IMR-90 (cell line): ENCODE results near the gene STK17A. TPM values are rescaled to one million over a fixed set of nuclear protein-coding genes. Genes with fewer than 3 reads are reported as not detected.

Experiments
- ATAC-seq: fragments of 200-7000 bp; cut with Tn5 transposase; 2 replicates; pipeline ENCODE4 v1.9.1; 2020; ENCODE audit warnings: low read depth, mild to moderate bottlenecking, moderate library complexity
- BruUV-seq: library from RNA; stranded (reverse); fragments of 400-500 nt; replicated peaks from 2 replicates; lab custom pipeline; 2021; lab: Mats Ljungman, UMichigan
- CTCF ChIA-PET: fragments of 300-600 bp; formaldehyde crosslinking; extraction: SDS; loops from one replicate; lab custom pipeline; 2021; ENCODE audit warnings: antibody characterized with exemption; lab: Yijun Ruan, JAX
- POLR2A ChIA-PET: fragments of 300-600 bp; sonication (Branson Sonifier 250); formaldehyde crosslinking; loops from one replicate; lab custom pipeline; 2022; ENCODE audit warnings: antibody characterized with exemption; ENCODE audit not compliant: unreplicated experiment; lab: Charles Lee
- DNase-seq: peaks from one replicate; pipeline ENCODE4 v3.0.0; 2013
- H2AFZ ChIP-seq: replicated peaks from 2 replicates; pipeline ENCODE3; 2013; ENCODE audit warnings: low read length, mild to moderate bottlenecking; ENCODE audit not compliant: poor library complexity
- H2AK5ac ChIP-seq: 2 replicates; pipeline ENCODE4 v1.6.1; 2013; ENCODE audit warnings: low read depth, low read length, inconsistent platforms
- H2AK9ac ChIP-seq: replicated peaks from 2 replicates; pipeline ENCODE3; 2013; ENCODE audit warnings: mild to moderate bottlenecking, low read depth, low read length, moderate library complexity; ENCODE audit not compliant: poor library complexity
- H2BK120ac ChIP-seq: 2 replicates; pipeline ENCODE4 v1.6.1; 2013; ENCODE audit warnings: low read depth, low read length, inconsistent platforms
- H2BK15ac ChIP-seq: 3 replicates; pipeline ENCODE4 v1.6.1; 2013; ENCODE audit warnings: low read depth, low read length, inconsistent platforms
- H2BK20ac ChIP-seq: 2 replicates; pipeline ENCODE4 v1.6.1; 2013; ENCODE audit warnings: low read depth, mild to moderate bottlenecking, inconsistent platforms, low read length, moderate library complexity
- H2BK5ac ChIP-seq: 2 replicates; pipeline ENCODE4 v1.6.1; 2013; ENCODE audit warnings: mild to moderate bottlenecking, low read depth, low read length, inconsistent platforms; ENCODE audit not compliant: poor library complexity, severe bottlenecking
- H3K14ac ChIP-seq: replicated peaks from 2 replicates; pipeline ENCODE4 v1.6.1; 2013; ENCODE audit warnings: low read depth, low read length, inconsistent platforms
- H3K18ac ChIP-seq: 2 replicates; pipeline ENCODE4 v1.6.1; 2013; ENCODE audit warnings: low read depth, low read length, control low read depth
- H3K23ac ChIP-seq: 2 replicates; pipeline ENCODE4 v1.6.1; 2013; ENCODE audit warnings: low read depth, low read length, inconsistent platforms
- H3K27ac ChIP-seq: 2 replicates; pipeline ENCODE4 v1.5.1; 2013; ENCODE audit warnings: mild to moderate bottlenecking, control low read depth, low read length; ENCODE audit not compliant: insufficient read depth
- H3K27me3 ChIP-seq: 2 replicates; pipeline ENCODE4 v1.6.1; 2013; ENCODE audit warnings: low read length; ENCODE audit not compliant: control insufficient read depth, insufficient read depth
- H3K36me3 ChIP-seq: 2 replicates; pipeline ENCODE4 v1.6.1; 2013; ENCODE audit warnings: low read length, mixed read lengths; ENCODE audit not compliant: control insufficient read depth, insufficient read depth
- H3K4ac ChIP-seq: 2 replicates; pipeline ENCODE4 v1.6.1; 2013; ENCODE audit warnings: low read depth, low read length, inconsistent platforms
- H3K4me1 ChIP-seq: 2 replicates; pipeline ENCODE4 v1.6.1; 2013; ENCODE audit warnings: low read length, mixed read lengths; ENCODE audit not compliant: control insufficient read depth, insufficient read depth
- H3K4me2 ChIP-seq: 2 replicates; pipeline ENCODE4 v1.6.1; 2013; ENCODE audit warnings: low read depth, mild to moderate bottlenecking, control low read depth, low read length, moderate library complexity
- H3K4me3 ChIP-seq: 2 replicates; pipeline ENCODE4 v1.5.1; 2013; ENCODE audit warnings: low read depth, mild to moderate bottlenecking, control low read depth, low read length, moderate library complexity; ENCODE audit not compliant: insufficient read depth
- H3K56ac ChIP-seq: 2 replicates; pipeline ENCODE4 v1.6.1; 2013; ENCODE audit warnings: low read length, inconsistent platforms; ENCODE audit not compliant: insufficient read depth; ENCODE audit errors: extremely low read depth
- H3K79me1 ChIP-seq, 2 experiments: 2 replicates each; pipeline ENCODE4 v1.6.1; 2013; ENCODE audit warnings: low read length in 2 of 2, inconsistent platforms in 1 of 2, low read depth in 1 of 2
- H3K9ac ChIP-seq: 2 replicates; pipeline ENCODE4 v1.6.1; 2013; ENCODE audit warnings: low read depth, low read length, control low read depth
- H3K9me1 ChIP-seq: 2 replicates; pipeline ENCODE4 v1.6.1; 2013; ENCODE audit warnings: low read length, inconsistent platforms; ENCODE audit not compliant: insufficient read depth
- H3K9me3 ChIP-seq: 2 replicates; pipeline ENCODE4 v1.6.1; 2013; ENCODE audit warnings: low read length; ENCODE audit not compliant: control insufficient read depth, insufficient read depth
- H4K20me1 ChIP-seq: 2 replicates; pipeline ENCODE4 v1.6.1; 2013; ENCODE audit warnings: low read length, inconsistent platforms; ENCODE audit not compliant: insufficient read depth
- H4K5ac ChIP-seq: 2 replicates; pipeline ENCODE4 v1.6.1; 2013; ENCODE audit warnings: mild to moderate bottlenecking, low read depth, low read length, control low read depth
- H4K8ac ChIP-seq, 2 experiments: 2 replicates each; pipeline ENCODE4 v1.6.1; 2013; ENCODE audit warnings: low read depth in 2 of 2, low read length in 2 of 2, control low read depth in 1 of 2, inconsistent platforms in 1 of 2
- H4K91ac ChIP-seq: 2 replicates; pipeline ENCODE4 v1.6.1; 2013; ENCODE audit warnings: low read depth, low read length, inconsistent platforms; ENCODE audit not compliant: insufficient read depth
- CEBPB ChIP-seq: IDR thresholded peaks from 2 replicates; pipeline ENCODE4 v1.6.1; 2012; ENCODE audit warnings: low read depth, low read length, improper control_type of control experiment
- CHD1 ChIP-seq: IDR thresholded peaks from 2 replicates; pipeline ENCODE4 v1.6.1; 2012; ENCODE audit warnings: low read depth, low read length, improper control_type of control experiment
- ELK1 ChIP-seq: fragments of 150-350 bp; IDR thresholded peaks from 2 replicates; pipeline ENCODE4 v1.6.1; 2016; ENCODE audit warnings: low read depth, mild to moderate bottlenecking, low read length, moderate library complexity, borderline replicate concordance
- FOS ChIP-seq: fragments of 150-350 bp; IDR thresholded peaks from 2 replicates; pipeline ENCODE4 v1.6.1; 2016; ENCODE audit warnings: low read depth, low read length
- MAFK ChIP-seq: IDR thresholded peaks from 2 replicates; pipeline ENCODE4 v1.6.1; 2012; ENCODE audit warnings: low read depth, low read length, improper control_type of control experiment
- MAZ ChIP-seq: IDR thresholded peaks from 2 replicates; pipeline ENCODE4 v1.6.1; 2012; ENCODE audit warnings: low read depth, mild to moderate bottlenecking, low read length, improper control_type of control experiment, moderate library complexity, borderline replicate concordance
- MXI1 ChIP-seq: IDR thresholded peaks from 2 replicates; pipeline ENCODE4 v1.6.1; 2012; ENCODE audit warnings: low read depth, mild to moderate bottlenecking, low read length, moderate library complexity, borderline replicate concordance
- NFE2L2 ChIP-seq: fragments of 150-350 bp; IDR thresholded peaks from 2 replicates; pipeline ENCODE4 v1.6.1; 2016; ENCODE audit warnings: low read depth, mild to moderate bottlenecking, low read length
- POLR2A ChIP-seq: IDR thresholded peaks from 2 replicates; pipeline ENCODE4 v1.6.1; 2012; ENCODE audit warnings: mild to moderate bottlenecking, low read depth, low read length
- RAD21 ChIP-seq: IDR thresholded peaks from 2 replicates; pipeline ENCODE4 v1.6.1; 2012; ENCODE audit warnings: low read length, improper control_type of control experiment
- RCOR1 ChIP-seq: IDR thresholded peaks from 2 replicates; pipeline ENCODE4 v1.6.1; 2012; ENCODE audit warnings: mild to moderate bottlenecking, low read length, improper control_type of control experiment; ENCODE audit not compliant: insufficient replicate concordance
- RFX5 ChIP-seq: IDR thresholded peaks from 2 replicates; pipeline ENCODE4 v1.8.0; 2012; ENCODE audit warnings: low read depth, mild to moderate bottlenecking, low read length, moderate library complexity
- SMC3 ChIP-seq: fragments of 150-350 bp; IDR thresholded peaks from 2 replicates; pipeline ENCODE4 v1.6.1; 2016; ENCODE audit warnings: low read depth, mild to moderate bottlenecking, antibody characterized with exemption, low read length, moderate library complexity
- USF2 ChIP-seq: fragments of 150-350 bp; IDR thresholded peaks from 2 replicates; pipeline ENCODE4 v1.6.1; 2017; ENCODE audit warnings: mild to moderate bottlenecking, antibody characterized with exemption, low read length, low read depth
- WGBS, 2 experiments: methylation state at CpG; one replicate each; pipeline versions ENCODE4 v1.1.5 to v1.1.7; 2013; ENCODE audit warnings: missing lambda C conversion rate in 2 of 2; ENCODE audit not compliant: insufficient read length in 1 of 2; ENCODE audit errors: extremely low coverage in 2 of 2; 5-methylcytosine and 5-hydroxymethylcytosine counted together
- dilution Hi-C: fragments of 300-500 bp; cut with HindIII; formaldehyde crosslinking; loops from one replicate; pipeline ENCODE4 v1.14.3; 2018; ENCODE audit warnings: low sequenced_read_pairs; ENCODE audit not compliant: unreplicated experiment
- in situ Hi-C: fragments of 300-500 bp; cut with MboI; formaldehyde crosslinking; loops from 3 replicates; pipeline ENCODE4 v1.14.3; 2019; ENCODE audit warnings: low sequenced_read_pairs, inconsistent platforms, mixed read lengths
- intact Hi-C: fragments of 100-400 bp; cut with micrococcal nuclease; formaldehyde crosslinking; loops from 2 replicates; pipeline ENCODE4 v1.10.0; 2022
- polyA plus RNA-seq, 3 experiments: library from polyadenylated mRNA; depleted of rRNA; stranded (reverse); fragments of >200 nt; gene quantifications; 2 replicates each; pipeline ENCODE4 v1.2.3, GENCODE V29; 2012; ENCODE audit warnings: low replicate concordance in 1 of 3
- total RNA-seq: library from RNA; depleted of rRNA; stranded (reverse); fragments of >200 nt; gene quantifications from 2 replicates; pipeline ENCODE4 v1.2.3, GENCODE V29; 2012
- TF ChIP-seq, protein P1 (sequence below): conservative IDR thresholded peaks from 2 replicates; pipeline ENCODE4 v1.5.1; 2012; ENCODE audit warnings: mild to moderate bottlenecking, low read depth, low read length, improper control_type of control experiment

The STK17A gene
- total and polyA plus RNA-seq, 2 of the 4 experiments (the other 2 are of a cell fraction) = 40.5 to 50.5 TPM

DNA sequence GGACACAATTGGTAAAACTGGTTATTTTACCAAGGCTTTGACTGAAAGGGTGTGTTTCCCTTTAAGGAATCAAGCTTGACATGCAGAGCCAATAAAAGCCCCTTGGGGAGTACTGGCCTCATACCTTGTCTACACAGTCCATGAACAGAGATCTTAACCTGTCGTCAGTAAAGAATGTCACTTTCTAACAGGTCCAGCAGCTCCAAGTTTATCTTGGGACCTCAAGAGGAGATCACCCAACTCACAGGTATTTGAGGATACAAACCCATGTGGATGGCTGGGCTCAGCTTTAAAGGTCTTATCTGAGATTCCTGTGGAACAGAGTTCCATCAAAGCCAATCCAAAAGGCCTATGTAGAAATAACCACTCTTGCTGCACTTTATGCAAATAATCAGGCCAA is 85.1 kb downstream of the STK17A start:
- Histone ChIP-seq H3K4me3 (no peak overlapping the region), H2AK5ac (no peak overlapping the region), H3K9me3 (peaks cover 2% of the 10 kb centered on the region), H4K20me1 (no peaks in the 10 kb centered on the region), H3K14ac (no peak overlapping the region), H3K27me3 (no peaks in the 10 kb centered on the region), H2AK9ac (no peak overlapping the region), H3K4ac (peak overlapping the region; percentile 43; the same call in 1 of the 2 replicates), H3K79me1 (peaks cover 30 to 58% of the 10 kb centered on the region in 2 experiments), H2BK120ac (peak overlapping the region; percentile 61), H4K91ac (no peak overlapping the region), H4K5ac (no peak overlapping the region), H3K27ac (no peak overlapping the region), H3K9ac (no peak overlapping the region), H3K4me1 (peaks cover 2% of the 10 kb centered on the region), H4K8ac (no peak overlapping the region; a peak in 1 of 4 replicates), H3K9me1 (no peaks in the 10 kb centered on the region), H2BK20ac (peak overlapping the region; percentile 43; the same call in 1 of the 2 replicates), H3K56ac (no peak overlapping the region), H3K18ac (peak overlapping the region; percentile 56; the same call in 1 of the 2 replicates), H3K36me3 (no peaks in the 10 kb centered on the region; the same call in 1 of the 2 replicates), H3K23ac (no peak overlapping the region), H2BK15ac (0 out of 3 replicates have a peak overlapping the region, but pooled peaks have one; percentile 31), H3K4me2 (no peak overlapping the region), H2BK5ac (no peak overlapping the region), H2AFZ (no peak overlapping the region)
- BruUV-seq = no TSS peak
- intact Hi-C loops = no loop called here
- ATAC-seq (no peak), DNase-seq (no peak)
- TF ChIP-seq RFX5 (no peak), SMC3 (no peak), RCOR1 (no peak), FOS (no peak), ELK1 (no peak), NFE2L2 (no peak), POLR2A (no peak), CEBPB (no peak), MAZ (no peak), MAFK (no peak), USF2 (no peak), RAD21 (no peak), MXI1 (no peak), CHD1 (no peak)
- TF ChIP-seq, protein P1, sequence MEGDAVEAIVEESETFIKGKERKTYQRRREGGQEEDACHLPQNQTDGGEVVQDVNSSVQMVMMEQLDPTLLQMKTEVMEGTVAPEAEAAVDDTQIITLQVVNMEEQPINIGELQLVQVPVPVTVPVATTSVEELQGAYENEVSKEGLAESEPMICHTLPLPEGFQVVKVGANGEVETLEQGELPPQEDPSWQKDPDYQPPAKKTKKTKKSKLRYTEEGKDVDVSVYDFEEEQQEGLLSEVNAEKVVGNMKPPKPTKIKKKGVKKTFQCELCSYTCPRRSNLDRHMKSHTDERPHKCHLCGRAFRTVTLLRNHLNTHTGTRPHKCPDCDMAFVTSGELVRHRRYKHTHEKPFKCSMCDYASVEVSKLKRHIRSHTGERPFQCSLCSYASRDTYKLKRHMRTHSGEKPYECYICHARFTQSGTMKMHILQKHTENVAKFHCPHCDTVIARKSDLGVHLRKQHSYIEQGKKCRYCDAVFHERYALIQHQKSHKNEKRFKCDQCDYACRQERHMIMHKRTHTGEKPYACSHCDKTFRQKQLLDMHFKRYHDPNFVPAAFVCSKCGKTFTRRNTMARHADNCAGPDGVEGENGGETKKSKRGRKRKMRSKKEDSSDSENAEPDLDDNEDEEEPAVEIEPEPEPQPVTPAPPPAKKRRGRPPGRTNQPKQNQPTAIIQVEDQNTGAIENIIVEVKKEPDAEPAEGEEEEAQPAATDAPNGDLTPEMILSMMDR = no peak
- ChIA-PET CTCF (no interaction called here), POLR2A (interaction anchor here (0.6 kb wide), 1 partner anchor 208 kb away, joined by 3 read pairs; no protein-coding TSS in a partner anchor)
- dilution Hi-C loops = no loop called here
- WGBS, 2 experiments = no CpG with 5 or more reads among the region's 1 CpG
- in situ Hi-C loops = no loop called here
